ENCODE results near the gene NUSAP1. TPM values are rescaled to one million over a fixed set of nuclear protein-coding genes. Genes with fewer than 3 reads are reported as not detected.

NUSAP1 gene
- 34.6 and 69.7 TPM in 2 replicates for total RNA-seq

GRCh38 chr15:41332194-41333025 is at the start of gene NUSAP1, which contains the start of gene OIP5:
TSS of gene NUSAP1 (plus strand) at chr15:41332881. CDS start at chr15:41332958, 77 bp downstream.
TSS of gene OIP5 (minus strand) at chr15:41332591. CDS start at chr15:41332561, 30 bp downstream.

GRCh38 chr15:41416742-41417417 is 84.2 kb downstream of the NUSAP1 start, which contains the start of gene RTF1:
TSS of gene RTF1 (plus strand) at chr15:41417095. CDS start at chr15:41417116, 21 bp downstream.

Other genes with a start within 250 kb of the NUSAP1 start
- 19.7 and 26.8 TPM in 2 replicates for gene INO80, start 216.6 kb upstream of the NUSAP1 start, total RNA-seq
- gene EXD1, start 102.1 kb upstream of the NUSAP1 start, total RNA-seq: not detected in 2 replicates
- 147 TPM in 2 replicates for gene CHP1, start 101.6 kb upstream of the NUSAP1 start, total RNA-seq
- 4.2 and 6.8 TPM in 2 replicates for gene OIP5, start 290 bp upstream of the NUSAP1 start, total RNA-seq
- gene NDUFAF1, start 69.6 kb downstream of the NUSAP1 start, total RNA-seq: 18.9 and 19.0 TPM in 2 replicates
- 26.1 and 32.5 TPM in 2 replicates for gene RTF1, start 84.2 kb downstream of the NUSAP1 start, total RNA-seq
- 0.65 and 1.6 TPM in 2 replicates for gene ITPKA, start 161.0 kb downstream of the NUSAP1 start, total RNA-seq
- 0.10 TPM in 1 of 2 replicates, not detected in the other for gene LTK, start 180.9 kb downstream of the NUSAP1 start, total RNA-seq
- 14.4 and 25.8 TPM in 2 replicates for gene RPAP1, start 211.4 kb downstream of the NUSAP1 start, total RNA-seq
- gene TYRO3, start 226.3 kb downstream of the NUSAP1 start, total RNA-seq: 7.8 and 9.3 TPM in 2 replicates